Gastroesophageal sphincter (tissue), 4 donors: ENCODE results near the gene CACNB4. TPM values are rescaled to one million over a fixed set of nuclear protein-coding genes. Genes with fewer than 3 reads are reported as not detected.

Source experiments
- ATAC-seq: fragments of 150-250 bp; one replicate; pipeline ENCODE4 v1.9.1; 2016; ENCODE audit warnings: mild to moderate bottlenecking, moderate library complexity
- H3K27ac ChIP-seq, 4 donors: fragments of 200-600 bp; sonication (generic) in 3 of 4; 1 replicate in 3 of 4; 2 replicates in 1 of 4; pipeline ENCODE4 v1.5.1; 2016 to 2019
- H3K27me3 ChIP-seq: fragments of 200-600 bp; sonication (generic); one replicate; pipeline ENCODE4 v1.5.1; 2019
- H3K36me3 ChIP-seq, 2 donors: fragments of 200-600 bp; sonication (generic); one replicate each; pipeline ENCODE4 v1.5.1; 2019; ENCODE audit warnings: control low read depth in 1 of 2
- H3K4me1 ChIP-seq, 3 donors: fragments of 200-600 bp; sonication (generic); 1 replicate in 2 of 3; 2 replicates in 1 of 3; pipeline ENCODE4 v1.5.1; 2016 to 2019; ENCODE audit warnings: control low read depth in 2 of 3
- H3K4me3 ChIP-seq, 2 donors: fragments of 200-600 bp; sonication (generic); one replicate each; pipeline ENCODE4 v1.5.1; 2019; ENCODE audit warnings: mild to moderate bottlenecking in 1 of 2, moderate library complexity in 1 of 2
- H3K9me3 ChIP-seq, 3 donors: fragments of 200-600 bp; sonication (generic); one replicate each; pipeline ENCODE4 v1.5.1; 2017 to 2019; ENCODE audit warnings: control low read depth in 2 of 3
- CTCF ChIP-seq, 4 experiments: fragments of 200-600 bp in 2 of 4; fragments of 450-650 bp in 2 of 4; sonication (generic) in 1 of 4; IDR thresholded peaks; one replicate each; pipeline ENCODE4 v1.5.1; 2017 to 2019; ENCODE audit warnings: antibody characterized with exemption in 4 of 4, mild to moderate bottlenecking in 2 of 4, moderate library complexity in 2 of 4
- EP300 ChIP-seq: sonication (generic); formaldehyde crosslinking; IDR thresholded peaks from one replicate; pipeline ENCODE4 v1.6.1; 2017; ENCODE audit warnings: antibody characterized with exemption, mild to moderate bottlenecking
- POLR2A ChIP-seq, 2 donors: fragments of 450-650 bp; IDR thresholded peaks; one replicate each; pipeline ENCODE4 v1.6.1; 2017; ENCODE audit warnings: antibody characterized with exemption in 2 of 2, mild to moderate bottlenecking in 2 of 2, moderate library complexity in 1 of 2
- POLR2AphosphoS5 ChIP-seq: sonication (generic); formaldehyde crosslinking; IDR thresholded peaks from one replicate; pipeline ENCODE4 v1.6.1; 2017; ENCODE audit warnings: antibody characterized with exemption
- WGBS, 2 donors: methylation state at CpG; one replicate each; pipeline ENCODE4 v1.1.5; 2018; ENCODE audit warnings: low coverage in 1 of 2; 5-methylcytosine and 5-hydroxymethylcytosine counted together
- total RNA-seq, 4 donors: library from RNA; depleted of rRNA; stranded (reverse); fragments of >200 nt; gene quantifications; one replicate each; pipeline ENCODE4 v1.1.0, GENCODE V29; 2016

CACNB4 gene
- total RNA-seq, 4 donors from 2014 or later = 1.4 to 5.4 (median 1.9) TPM

DNA sequence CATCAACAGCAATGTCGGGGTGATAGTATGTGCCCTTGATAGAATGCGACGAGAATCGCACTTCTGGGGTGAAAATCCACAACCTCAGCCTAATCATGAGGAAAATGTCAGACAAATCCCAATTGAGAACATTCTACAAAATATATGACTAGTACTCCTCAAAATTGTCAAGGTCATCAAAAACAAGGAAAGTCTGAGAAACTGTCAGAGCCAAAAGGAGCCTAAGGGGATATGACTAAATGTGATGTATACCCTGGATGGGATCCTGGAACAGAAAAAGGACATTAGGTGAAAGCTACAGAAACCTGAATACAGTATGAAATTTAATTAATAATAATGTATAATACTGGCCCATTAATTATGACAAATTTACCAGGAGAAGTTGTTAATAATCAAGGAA lies 7.6 kb upstream of the CACNB4 start:
- WGBS, 2 donors = 87 to 93% methylated on average over 4 of the region's 4 CpGs
- no peaks in the 10 kb centered on the region for H3K9me3 ChIP-seq
- no peak for TF ChIP-seq POLR2AphosphoS5
- TF ChIP-seq EP300 = no peak
- no peak for TF ChIP-seq POLR2A (IDR thresholded peaks at IDR 0.05)
- no peak for TF ChIP-seq CTCF (IDR thresholded peaks at IDR 0.05)

GRCh38 chr2:152103271-152103670 lies 4.4 kb upstream of the CACNB4 start:
- Histone ChIP-seq H3K4me3 (no peak overlapping the region), H3K9me3 (no peaks in the 10 kb centered on the region), H3K36me3 (no peaks in the 10 kb centered on the region), H3K27me3 (peaks cover 40% of the 10 kb centered on the region), H3K4me1 (peaks cover 0 to 16% (median 5%) of the 10 kb centered on the region in 3 donors), H3K27ac (no peak overlapping the region)
- ATAC-seq = no peak
- TF ChIP-seq POLR2AphosphoS5 (no peak), POLR2A (IDR thresholded peaks at IDR 0.05) (no peak), EP300 (no peak), CTCF (IDR thresholded peaks at IDR 0.05) (no peak)
- WGBS, 2 donors = 100% methylated on average over 3 of the region's 3 CpGs; no CpG with 5 or more reads in 1 of the 2 donors

More for the DNA sequence above, 7.6 kb upstream of the CACNB4 start:
- Histone ChIP-seq H3K27me3 (peaks cover 12% of the 10 kb centered on the region), H3K4me3 (no peak overlapping the region), H3K36me3 (no peaks in the 10 kb centered on the region), H3K4me1 (no peaks in the 10 kb centered on the region), H3K27ac (no peak overlapping the region)
- no peak for ATAC-seq

GRCh38 chr2:152100961-152101360 lies 2.1 kb upstream of the CACNB4 start:
- Histone ChIP-seq H3K4me1 (peaks cover 0 to 27% (median 5%) of the 10 kb centered on the region in 3 donors), H3K36me3 (no peaks in the 10 kb centered on the region), H3K27ac (no peak overlapping the region), H3K27me3 (peaks cover 44% of the 10 kb centered on the region), H3K4me3 (no peak overlapping the region), H3K9me3 (no peaks in the 10 kb centered on the region)
- 80% methylated on average over 1 of the region's 2 CpGs; no CpG with 5 or more reads in 1 of the 2 donors for WGBS, 2 donors
- ATAC-seq = no peak
- TF ChIP-seq EP300 = no peak
- TF ChIP-seq CTCF (IDR thresholded peaks at IDR 0.05) = no peak
- no peak for TF ChIP-seq POLR2A (IDR thresholded peaks at IDR 0.05)
- no peak for TF ChIP-seq POLR2AphosphoS5

DNA sequence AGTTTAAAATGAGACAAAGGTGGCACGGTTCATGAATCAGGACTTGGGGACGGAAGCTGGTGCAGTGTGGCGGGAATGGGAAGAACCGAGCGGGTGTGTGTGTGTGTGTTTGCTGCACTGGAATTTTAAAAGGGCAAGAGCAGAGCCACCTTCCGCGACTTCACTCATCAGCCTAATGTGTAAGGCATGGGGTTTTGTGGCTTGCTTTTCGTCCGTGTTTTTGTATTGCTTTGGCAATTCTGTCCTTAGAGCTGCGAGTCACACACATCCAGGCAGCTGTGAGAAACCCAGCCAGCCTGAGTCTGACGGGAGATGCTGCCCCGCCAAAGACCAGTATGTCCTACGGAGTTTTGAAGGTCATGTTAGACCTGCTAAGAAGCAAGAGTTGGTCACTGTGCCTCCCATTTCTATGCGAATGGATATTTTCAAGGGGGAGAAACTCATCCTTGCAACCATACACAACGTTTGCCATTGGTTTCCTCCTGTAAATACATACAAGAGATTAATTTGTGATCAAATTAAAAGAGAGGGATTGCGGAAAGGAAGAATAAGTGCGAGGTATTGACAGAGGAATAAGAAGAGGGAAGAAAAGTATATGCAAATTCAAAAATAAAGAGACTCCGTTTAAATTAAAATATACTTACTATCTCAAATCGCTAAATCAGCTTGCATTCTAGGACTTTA lies 665 bp upstream of the CACNB4 start:
- no peaks in the 10 kb centered on the region for H3K36me3 ChIP-seq
- peak; percentile 26 for ATAC-seq
- H3K4me3 ChIP-seq = peak overlapping the region; percentile 61 to 70
- peaks cover 0 to 27% (median 5%) of the 10 kb centered on the region in 3 donors for H3K4me1 ChIP-seq
- peaks cover 44% of the 10 kb centered on the region for H3K27me3 ChIP-seq
- WGBS, 2 donors = 15 to 56% methylated on average over 5 to 19 of the region's 19 CpGs
- TF ChIP-seq CTCF (IDR thresholded peaks at IDR 0.05) (no peak), POLR2AphosphoS5 (no peak), POLR2A (IDR thresholded peaks at IDR 0.05) (no peak), EP300 (no peak)
- peak overlapping the region in 1 of 4 donors; percentile 75 for H3K27ac ChIP-seq
- H3K9me3 ChIP-seq = no peaks in the 10 kb centered on the region
